ENCODE data around the gene STAP2. TPM values are rescaled to one million over a fixed set of nuclear protein-coding genes. Genes with fewer than 3 reads are reported as not detected.

STAP2 gene
- total RNA-seq, 2 experiments from 2014 or later: 1.7 to 1.8 TPM

- Histone ChIP-seq H3K9me3 (ENCODE audit: control insufficient read depth in 1 of 2, insufficient read depth in 1 of 2, low read length in 2 of 2) (peaks cover 0 to 8% of the 10 kb centered on the region in 2 experiments), H3K4me1 (ENCODE audit: insufficient read depth, low read length) (peaks cover 31% of the 10 kb centered on the region), H3K4me3 (ENCODE audit: low read length) (peak overlapping the region; percentile 52), H3K27ac (ENCODE audit: low read depth in 1 of 2, low read length in 2 of 2) (no peak overlapping the region), H3K36me3 (ENCODE audit: insufficient read depth, low read length) (no peaks in the 10 kb centered on the region), H3K27me3 (ENCODE audit: control insufficient read depth in 1 of 2, insufficient read depth in 2 of 2, low read length in 2 of 2) (no peaks in the 10 kb centered on the region)
- peak overlapping the region; percentile 90 for H3K4me3 Mint-ChIP-seq
- H3K27ac Mint-ChIP-seq: no peak overlapping the region
- H3K27me3 Mint-ChIP-seq: no peaks in the 10 kb centered on the region
- DNase-seq (peak in 4 of 14 experiments; percentile 19 to 59 (median 44)), ATAC-seq (ENCODE audit: poor library complexity) (no peak)
- intact Hi-C loops (cut with DNase I, micrococcal nuclease): loop anchor here in 1 of 2 experiments (2.0 to 5.0 kb wide), 4 partner anchors 22 to 145 kb away; partner anchors contain the start of genes FSD1, HDGFL2, UBXN6 and YJU2
- ChIA-PET CTCF (no interaction called here), POLR2A (no interaction called here)
- H3K36me3 Mint-ChIP-seq (ENCODE audit: low read depth): peaks cover 4% of the 10 kb centered on the region
- no peaks in the 10 kb centered on the region for H3K9me3 Mint-ChIP-seq
- peaks cover 25% of the 10 kb centered on the region for H3K4me1 Mint-ChIP-seq (ENCODE audit: low read depth)
- TF ChIP-seq, protein P1, sequence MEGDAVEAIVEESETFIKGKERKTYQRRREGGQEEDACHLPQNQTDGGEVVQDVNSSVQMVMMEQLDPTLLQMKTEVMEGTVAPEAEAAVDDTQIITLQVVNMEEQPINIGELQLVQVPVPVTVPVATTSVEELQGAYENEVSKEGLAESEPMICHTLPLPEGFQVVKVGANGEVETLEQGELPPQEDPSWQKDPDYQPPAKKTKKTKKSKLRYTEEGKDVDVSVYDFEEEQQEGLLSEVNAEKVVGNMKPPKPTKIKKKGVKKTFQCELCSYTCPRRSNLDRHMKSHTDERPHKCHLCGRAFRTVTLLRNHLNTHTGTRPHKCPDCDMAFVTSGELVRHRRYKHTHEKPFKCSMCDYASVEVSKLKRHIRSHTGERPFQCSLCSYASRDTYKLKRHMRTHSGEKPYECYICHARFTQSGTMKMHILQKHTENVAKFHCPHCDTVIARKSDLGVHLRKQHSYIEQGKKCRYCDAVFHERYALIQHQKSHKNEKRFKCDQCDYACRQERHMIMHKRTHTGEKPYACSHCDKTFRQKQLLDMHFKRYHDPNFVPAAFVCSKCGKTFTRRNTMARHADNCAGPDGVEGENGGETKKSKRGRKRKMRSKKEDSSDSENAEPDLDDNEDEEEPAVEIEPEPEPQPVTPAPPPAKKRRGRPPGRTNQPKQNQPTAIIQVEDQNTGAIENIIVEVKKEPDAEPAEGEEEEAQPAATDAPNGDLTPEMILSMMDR (IDR thresholded peaks at IDR 0.05): no peak
These were observed 11.8 kb downstream of the STAP2 start for GRCh38 chr19:4326837-4327251.

- Mint-ChIP-seq H3K27ac (peak overlapping the region; percentile 27), H3K4me1 (ENCODE audit: low read depth) (peaks cover 25% of the 10 kb centered on the region), H3K27me3 (no peaks in the 10 kb centered on the region), H3K36me3 (ENCODE audit: low read depth) (peaks cover 4% of the 10 kb centered on the region), H3K4me3 (peak overlapping the region; percentile 77), H3K9me3 (no peaks in the 10 kb centered on the region)
- TF ChIP-seq, protein P1 (IDR thresholded peaks at IDR 0.05): no peak
- CTCF ChIA-PET: no interaction called here
- Histone ChIP-seq H3K27ac (ENCODE audit: low read depth in 1 of 2, low read length in 2 of 2) (no peak overlapping the region), H3K27me3 (ENCODE audit: control insufficient read depth in 1 of 2, insufficient read depth in 2 of 2, low read length in 2 of 2) (no peaks in the 10 kb centered on the region), H3K4me1 (ENCODE audit: insufficient read depth, low read length) (peaks cover 31% of the 10 kb centered on the region), H3K9me3 (ENCODE audit: control insufficient read depth in 1 of 2, insufficient read depth in 1 of 2, low read length in 2 of 2) (peaks cover 0 to 8% of the 10 kb centered on the region in 2 experiments), H3K4me3 (ENCODE audit: low read length) (peak overlapping the region; percentile 52), H3K36me3 (ENCODE audit: insufficient read depth, low read length) (no peaks in the 10 kb centered on the region)
- POLR2A ChIA-PET: no interaction called here
- DNase-seq: peak in 1 of 14 experiments; percentile 21
- no peak for ATAC-seq (ENCODE audit: poor library complexity)
- intact Hi-C loops (cut with DNase I, micrococcal nuclease): loop anchor here in 1 of 2 experiments (2.0 to 5.0 kb wide), 4 partner anchors 22 to 146 kb away; partner anchors contain the start of genes FSD1, HDGFL2, UBXN6 and YJU2
These were observed 12.3 kb downstream of the STAP2 start for GRCh38 chr19:4326215-4326836.

- POLR2A ChIA-PET: no interaction called here
- intact Hi-C loops (cut with DNase I, micrococcal nuclease): no loop called here
These were observed 14.4 kb downstream of the STAP2 start for GRCh38 chr19:4324228-4324627.

More at GRCh38 chr19:4324228-4324627, 14.4 kb downstream of the STAP2 start:
- Mint-ChIP-seq H3K9me3 (peaks cover 2% of the 10 kb centered on the region), H3K27ac (no peak overlapping the region), H3K4me3 (no peak overlapping the region), H3K36me3 (ENCODE audit: low read depth) (peaks cover 4% of the 10 kb centered on the region), H3K4me1 (ENCODE audit: low read depth) (peaks cover 25% of the 10 kb centered on the region), H3K27me3 (no peaks in the 10 kb centered on the region)
- H3K9me3 ChIP-seq (ENCODE audit: control insufficient read depth in 1 of 2, insufficient read depth in 1 of 2, low read length in 2 of 2): peaks cover 0 to 8% of the 10 kb centered on the region in 2 experiments
- DNase-seq (no peak), ATAC-seq (ENCODE audit: poor library complexity) (no peak)
- no peaks in the 10 kb centered on the region for H3K27me3 ChIP-seq (ENCODE audit: control insufficient read depth in 1 of 2, insufficient read depth in 2 of 2, low read length in 2 of 2)
- TF ChIP-seq, protein P1 (IDR thresholded peaks at IDR 0.05): no peak
- H3K36me3 ChIP-seq (ENCODE audit: insufficient read depth, low read length): no peaks in the 10 kb centered on the region
- peaks cover 28% of the 10 kb centered on the region for H3K4me1 ChIP-seq (ENCODE audit: insufficient read depth, low read length)
- no peak overlapping the region for H3K27ac ChIP-seq (ENCODE audit: low read depth in 1 of 2, low read length in 2 of 2)
- H3K4me3 ChIP-seq (ENCODE audit: low read length): no peak overlapping the region
- CTCF ChIA-PET: interaction anchor here (0.9 kb wide), 1 partner anchor 77 kb away, joined by 3 read pairs; the partner anchor contains the start of gene YJU2
